ENCODE results near the gene ASCL2. TPM values are rescaled to one million over a fixed set of nuclear protein-coding genes. Genes with fewer than 3 reads are reported as not detected.

ASCL2 gene, protein sequence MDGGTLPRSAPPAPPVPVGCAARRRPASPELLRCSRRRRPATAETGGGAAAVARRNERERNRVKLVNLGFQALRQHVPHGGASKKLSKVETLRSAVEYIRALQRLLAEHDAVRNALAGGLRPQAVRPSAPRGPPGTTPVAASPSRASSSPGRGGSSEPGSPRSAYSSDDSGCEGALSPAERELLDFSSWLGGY
- not detected in 2 replicates for total RNA-seq (ENCODE audit: low replicate concordance)

DNA sequence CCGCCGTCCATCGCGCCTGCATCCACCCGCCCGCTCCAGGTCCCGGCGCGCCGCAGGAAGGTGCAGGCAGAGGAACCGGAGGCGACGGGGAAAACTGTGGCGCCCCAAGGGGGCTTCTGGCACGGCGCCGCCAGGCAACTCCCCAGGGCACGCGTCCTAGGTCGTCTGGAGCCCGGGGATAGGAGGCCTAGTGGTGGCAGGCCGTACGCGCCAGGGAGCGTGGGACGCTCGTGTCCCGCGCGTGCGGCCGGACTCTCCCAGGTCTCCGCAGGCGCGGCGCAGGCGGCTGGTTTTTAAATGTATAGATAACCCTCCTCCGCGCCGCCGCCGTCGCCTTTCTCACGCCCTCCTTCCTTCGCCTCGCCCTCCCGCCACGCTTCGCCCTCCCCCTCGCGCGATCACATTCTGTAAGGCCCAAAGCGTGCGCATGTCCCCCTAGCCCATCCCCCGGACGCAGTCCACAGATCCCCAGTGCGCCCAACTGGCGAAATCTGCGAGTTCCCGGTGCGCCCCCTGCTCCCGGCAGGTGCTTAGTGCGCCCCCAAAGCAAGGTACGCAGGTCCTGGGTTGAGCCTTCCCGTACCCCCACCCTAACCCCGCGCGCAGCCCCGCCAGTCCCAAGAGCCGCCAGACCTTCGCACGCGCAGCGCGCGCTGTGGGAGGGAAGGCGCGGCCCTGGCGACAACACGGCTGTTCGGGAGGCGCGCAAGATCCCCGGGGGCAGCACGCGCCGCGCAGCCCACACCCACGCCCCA is at the start of gene ASCL2:
Gene ASCL2 (minus strand): TSS at position 267 of the 755 bp plus-strand sequence. CDS start 256 bp downstream, at position 11.

DNA sequence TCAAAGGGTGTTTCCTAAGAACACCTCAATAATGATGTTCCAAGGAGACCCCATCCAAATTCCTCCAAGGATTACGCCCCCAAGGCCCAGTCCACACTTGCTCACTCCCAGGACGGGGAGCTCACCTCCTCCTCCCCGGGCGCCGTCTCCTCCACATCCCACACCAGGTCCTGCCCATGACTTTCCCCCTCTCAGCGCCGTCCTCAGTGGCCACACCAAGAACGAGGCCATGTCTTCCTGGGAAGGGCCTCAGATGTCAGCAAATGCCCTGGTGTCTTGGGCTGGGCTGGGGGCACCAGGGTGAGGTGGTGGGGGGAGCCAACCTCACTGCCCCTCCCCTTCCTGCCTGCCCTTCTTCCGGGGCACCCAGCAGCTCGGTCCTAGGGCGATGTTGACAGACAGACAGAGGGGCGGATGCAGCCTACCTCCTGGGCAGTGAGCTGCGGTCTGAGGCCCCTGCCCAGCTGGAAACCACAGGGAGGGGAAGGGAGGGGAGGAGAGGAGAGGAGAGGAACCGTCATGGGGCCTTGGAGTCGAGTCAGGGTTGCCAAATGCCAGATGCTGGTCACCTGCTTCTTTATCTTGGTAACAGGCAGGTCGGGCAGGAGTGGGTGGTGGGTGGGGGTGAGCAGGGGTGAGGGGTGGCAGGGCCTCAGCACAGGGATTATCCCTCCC is 31.4 kb upstream of the ASCL2 start, which contains the start of the genes C11orf21 and TSPAN32:
Gene C11orf21 (minus strand): TSS at position 288 of the 675 bp plus-strand sequence. CDS start 110 bp downstream, at position 178.
Gene TSPAN32 (plus strand): TSS at position 383 of the 675 bp plus-strand sequence. CDS start 137 bp downstream, at position 520.

Other genes starting within 250 kb of the ASCL2 start
- gene IGF2, start 131.2 kb downstream of the ASCL2 start, total RNA-seq (ENCODE audit: low replicate concordance) = 0.12 and 0.83 TPM in 2 replicates
- not detected in 2 replicates for gene INS, start 109.4 kb downstream of the ASCL2 start, total RNA-seq (ENCODE audit: low replicate concordance)
- not detected in 2 replicates for gene TH, start 98.8 kb downstream of the ASCL2 start, total RNA-seq (ENCODE audit: low replicate concordance)
- 0.08 TPM in 1 of 2 replicates, not detected in the other for gene C11orf21, start 31.3 kb upstream of the ASCL2 start, total RNA-seq (ENCODE audit: low replicate concordance)
- gene TSPAN32, start 31.4 kb upstream of the ASCL2 start, total RNA-seq (ENCODE audit: low replicate concordance) = 0.12 TPM in 1 of 2 replicates, not detected in the other
- 166 and 536 TPM in 2 replicates for gene CD81, start 106.7 kb upstream of the ASCL2 start, total RNA-seq (ENCODE audit: low replicate concordance)
- gene TSSC4, start 130.2 kb upstream of the ASCL2 start, total RNA-seq (ENCODE audit: low replicate concordance) = 56.5 and 75.0 TPM in 2 replicates
- not detected in 2 replicates for gene TRPM5, start 173.9 kb upstream of the ASCL2 start, total RNA-seq (ENCODE audit: low replicate concordance)
- gene KCNQ1, start 174.4 kb upstream of the ASCL2 start, total RNA-seq (ENCODE audit: low replicate concordance) = under 0.01 TPM in 1 of 2 replicates, not detected in the other

All from smooth muscle cell of the coronary artery (primary cell).